Osteoblast (primary cell): ENCODE results near the gene RPRD2. TPM values are rescaled to one million over a fixed set of nuclear protein-coding genes. Genes with fewer than 3 reads are reported as not detected.

Experiments used
- DNase-seq: peaks from one replicate; pipeline ENCODE4 v3.0.0; 2011; ENCODE audit warnings: low spot score, mixed read lengths; ENCODE audit not compliant: insufficient read length; ENCODE audit errors: missing footprints
- H2AFZ ChIP-seq: 2 replicates; pipeline ENCODE4 v1.6.0; 2011; ENCODE audit warnings: mild to moderate bottlenecking, low read length
- H3K27ac ChIP-seq: 2 replicates; pipeline ENCODE4 v1.5.1; 2011; ENCODE audit warnings: mild to moderate bottlenecking, low read depth, low read length, moderate library complexity
- H3K27me3 ChIP-seq: 2 replicates; pipeline ENCODE4 v1.6.0; 2012; ENCODE audit warnings: mild to moderate bottlenecking, control low read depth, inconsistent platforms, low read length, moderate library complexity; ENCODE audit not compliant: insufficient read depth
- H3K36me3 ChIP-seq: 2 replicates; pipeline ENCODE4 v1.5.1; 2011; ENCODE audit warnings: mild to moderate bottlenecking, low read length, control low read depth, moderate library complexity; ENCODE audit not compliant: insufficient read depth
- H3K4me1 ChIP-seq: 2 replicates; pipeline ENCODE4 v1.5.1; 2011; ENCODE audit warnings: mild to moderate bottlenecking, low read length, control low read depth, moderate library complexity; ENCODE audit not compliant: insufficient read depth
- H3K4me2 ChIP-seq: 2 replicates; pipeline ENCODE4 v1.6.0; 2011; ENCODE audit warnings: mild to moderate bottlenecking, low read length; ENCODE audit not compliant: insufficient read depth
- H3K4me3 ChIP-seq: fragments of 200-600 bp; sonication (generic); 3 replicates; pipeline ENCODE4 v1.5.1; 2012; ENCODE audit warnings: mild to moderate bottlenecking, low read length, inconsistent platforms; ENCODE audit not compliant: insufficient read depth
- H3K79me2 ChIP-seq: 2 replicates; pipeline ENCODE4 v1.6.0; 2012; ENCODE audit warnings: mild to moderate bottlenecking, low read length, control low read depth, inconsistent platforms; ENCODE audit not compliant: insufficient read depth
- H3K9me3 ChIP-seq: 2 replicates; pipeline ENCODE4 v1.5.1; 2011; ENCODE audit warnings: low read depth, low read length, control low read depth
- H4K20me1 ChIP-seq: 2 replicates; pipeline ENCODE4 v1.6.0; 2012; ENCODE audit warnings: mild to moderate bottlenecking, low read length, control low read depth; ENCODE audit not compliant: insufficient read depth
- total RNA-seq: library from RNA; depleted of rRNA; stranded (reverse); fragments of >200 nt; gene quantifications from 2 replicates; pipeline ENCODE4 v1.2.3, GENCODE V29; 2012
- TF ChIP-seq, protein P1 (sequence below): IDR thresholded peaks from 2 replicates; pipeline ENCODE4 v1.5.1; 2011; ENCODE audit warnings: mild to moderate bottlenecking, low read depth, low read length, moderate library complexity; ENCODE audit errors: extremely low read depth

Gene RPRD2
- total RNA-seq, 1 donor: 12.3 TPM

DNA sequence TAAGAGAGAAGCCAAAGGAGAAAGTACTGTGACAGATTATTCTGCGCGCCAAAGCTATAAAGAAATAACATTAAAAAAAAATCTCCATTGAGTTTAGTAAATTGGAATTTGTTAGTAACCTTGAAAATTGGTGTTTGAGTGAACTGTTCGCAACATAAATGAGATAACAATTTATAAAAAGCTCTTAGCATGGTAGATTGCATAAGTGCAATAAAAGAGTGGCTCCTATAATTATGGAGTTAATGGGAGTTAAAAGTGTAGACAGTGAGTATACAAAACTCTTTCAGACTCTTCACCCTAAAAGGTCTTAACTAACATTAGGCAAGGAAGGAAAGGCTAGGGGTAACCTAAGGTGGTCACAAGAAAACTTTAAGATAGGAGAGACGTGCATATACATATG, 50.6 kb downstream of the RPRD2 start:
- Histone ChIP-seq H3K4me3 (no peak overlapping the region), H3K27ac (no peak overlapping the region), H3K4me2 (no peak overlapping the region), H3K27me3 (no peaks in the 10 kb centered on the region), H3K36me3 (peaks cover 9% of the 10 kb centered on the region), H3K4me1 (peaks cover 14% of the 10 kb centered on the region), H3K9me3 (no peaks in the 10 kb centered on the region), H4K20me1 (peaks cover 17% of the 10 kb centered on the region), H2AFZ (no peak overlapping the region), H3K79me2 (peaks cover 37% of the 10 kb centered on the region)
- TF ChIP-seq, protein P1, sequence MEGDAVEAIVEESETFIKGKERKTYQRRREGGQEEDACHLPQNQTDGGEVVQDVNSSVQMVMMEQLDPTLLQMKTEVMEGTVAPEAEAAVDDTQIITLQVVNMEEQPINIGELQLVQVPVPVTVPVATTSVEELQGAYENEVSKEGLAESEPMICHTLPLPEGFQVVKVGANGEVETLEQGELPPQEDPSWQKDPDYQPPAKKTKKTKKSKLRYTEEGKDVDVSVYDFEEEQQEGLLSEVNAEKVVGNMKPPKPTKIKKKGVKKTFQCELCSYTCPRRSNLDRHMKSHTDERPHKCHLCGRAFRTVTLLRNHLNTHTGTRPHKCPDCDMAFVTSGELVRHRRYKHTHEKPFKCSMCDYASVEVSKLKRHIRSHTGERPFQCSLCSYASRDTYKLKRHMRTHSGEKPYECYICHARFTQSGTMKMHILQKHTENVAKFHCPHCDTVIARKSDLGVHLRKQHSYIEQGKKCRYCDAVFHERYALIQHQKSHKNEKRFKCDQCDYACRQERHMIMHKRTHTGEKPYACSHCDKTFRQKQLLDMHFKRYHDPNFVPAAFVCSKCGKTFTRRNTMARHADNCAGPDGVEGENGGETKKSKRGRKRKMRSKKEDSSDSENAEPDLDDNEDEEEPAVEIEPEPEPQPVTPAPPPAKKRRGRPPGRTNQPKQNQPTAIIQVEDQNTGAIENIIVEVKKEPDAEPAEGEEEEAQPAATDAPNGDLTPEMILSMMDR: no peak
- no peak for DNase-seq

DNA sequence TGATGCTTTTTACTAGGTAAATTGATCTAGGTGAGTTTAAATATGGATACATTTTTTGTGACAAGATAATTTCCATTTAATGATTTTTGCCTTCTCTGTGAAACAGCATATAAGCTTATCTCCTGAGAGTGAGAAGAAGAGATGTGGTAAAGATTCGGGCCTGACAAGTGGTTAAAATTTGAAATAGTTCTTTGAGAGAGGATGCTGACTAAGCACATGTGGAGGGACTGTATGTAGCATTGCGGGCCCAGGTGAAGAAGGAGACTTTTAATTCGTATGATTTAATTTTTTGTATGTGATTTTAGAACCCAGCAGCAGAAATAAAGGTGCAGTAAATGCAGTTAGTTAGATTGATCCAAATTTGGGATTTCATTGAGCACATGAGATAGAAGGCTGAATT, 51.9 kb downstream of the RPRD2 start:
- no peaks in the 10 kb centered on the region for H3K9me3 ChIP-seq
- peaks cover 33% of the 10 kb centered on the region for H3K79me2 ChIP-seq
- H3K4me1 ChIP-seq: peaks cover 3% of the 10 kb centered on the region
- TF ChIP-seq, protein P1: no peak
- DNase-seq: peak; percentile 21
- peaks cover 14% of the 10 kb centered on the region for H4K20me1 ChIP-seq
- H3K4me3 ChIP-seq: no peak overlapping the region
- peaks cover 9% of the 10 kb centered on the region for H3K36me3 ChIP-seq
- H3K27ac ChIP-seq: no peak overlapping the region
- no peak overlapping the region for H3K4me2 ChIP-seq
- no peaks in the 10 kb centered on the region for H3K27me3 ChIP-seq
- no peak overlapping the region for H2AFZ ChIP-seq

DNA sequence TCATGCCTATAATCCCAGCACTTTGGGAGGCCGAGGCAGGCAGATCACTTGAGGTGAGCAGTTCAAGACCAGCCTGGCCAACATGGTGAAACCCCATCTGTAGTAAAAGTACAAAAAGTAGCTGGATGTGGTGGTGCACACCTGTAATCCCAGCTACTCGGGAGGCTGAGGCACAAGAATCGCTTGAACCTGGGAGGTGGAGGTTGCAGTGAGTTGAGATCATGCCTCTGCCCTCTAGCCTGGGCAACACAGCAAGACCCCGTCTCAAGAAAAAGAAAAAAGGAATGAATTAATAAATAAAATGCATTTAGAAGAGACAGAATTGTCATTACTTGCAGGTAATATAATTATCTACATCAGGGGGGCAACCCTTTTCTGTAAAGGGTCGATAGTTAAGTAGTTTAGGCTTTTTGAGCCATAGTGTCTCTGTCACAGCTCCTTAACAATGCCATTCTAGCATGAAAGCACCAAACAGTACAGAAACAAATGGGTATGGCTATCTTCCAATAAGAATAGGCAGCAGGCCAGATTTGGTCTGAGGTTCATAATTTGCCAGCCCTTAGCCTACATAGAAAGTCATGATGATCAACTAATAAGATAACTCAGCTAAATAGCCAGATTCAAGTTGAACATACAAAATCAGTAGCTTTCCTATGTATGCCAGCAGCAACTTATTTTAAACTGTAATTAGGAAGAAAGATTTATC, 56.8 kb downstream of the RPRD2 start:
- TF ChIP-seq, protein P1: no peak
- Histone ChIP-seq H3K4me1 (no peaks in the 10 kb centered on the region), H4K20me1 (peaks cover 4% of the 10 kb centered on the region)

DNA sequence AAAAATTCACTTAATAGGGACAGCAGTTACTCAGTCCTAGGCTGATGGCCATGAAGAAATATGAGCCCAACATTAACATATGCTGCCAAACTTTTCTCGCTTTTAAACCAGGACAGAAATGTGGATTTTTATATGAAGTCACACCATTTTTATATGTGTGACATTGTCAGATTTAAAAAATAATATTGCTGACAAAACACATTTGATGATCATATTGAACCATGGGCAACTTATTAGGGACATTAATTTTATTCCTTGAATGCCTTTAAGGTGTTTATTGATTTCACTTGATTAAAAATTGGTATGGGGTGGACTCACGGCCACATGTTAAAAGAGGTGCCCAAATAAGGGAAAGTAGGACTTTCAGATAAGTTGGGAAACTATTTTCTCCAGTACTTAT, 58.6 kb downstream of the RPRD2 start:
- no peak overlapping the region for H2AFZ ChIP-seq
- H3K4me3 ChIP-seq: no peak overlapping the region
- peaks cover 9% of the 10 kb centered on the region for H3K36me3 ChIP-seq
- H4K20me1 ChIP-seq: no peaks in the 10 kb centered on the region
- H3K4me2 ChIP-seq: no peak overlapping the region
- no peaks in the 10 kb centered on the region for H3K79me2 ChIP-seq
- no peaks in the 10 kb centered on the region for H3K27me3 ChIP-seq
- TF ChIP-seq, protein P1: no peak
- DNase-seq: no peak
- no peaks in the 10 kb centered on the region for H3K9me3 ChIP-seq
- H3K4me1 ChIP-seq: no peaks in the 10 kb centered on the region
- H3K27ac ChIP-seq: no peak overlapping the region

More for the DNA sequence above, 56.8 kb downstream of the RPRD2 start:
- Histone ChIP-seq H3K9me3 (no peaks in the 10 kb centered on the region), H2AFZ (no peak overlapping the region), H3K4me3 (no peak overlapping the region), H3K27me3 (no peaks in the 10 kb centered on the region), H3K79me2 (peaks cover 10% of the 10 kb centered on the region), H3K36me3 (peaks cover 9% of the 10 kb centered on the region), H3K27ac (no peak overlapping the region), H3K4me2 (no peak overlapping the region)
- peak; percentile 8 for DNase-seq
